K562 (cell line): ENCODE results near the gene EMILIN1. TPM values are rescaled to one million over a fixed set of nuclear protein-coding genes. Genes with fewer than 3 reads are reported as not detected.

ENCODE experiments used
- ATAC-seq: fragments of 200-7000 bp; cut with Tn5 transposase; 3 replicates; pipeline ENCODE4 v1.9.1; 2020; ENCODE audit warnings: moderate library complexity
- BruUV-seq: library from RNA; stranded (reverse); fragments of 400-500 nt; replicated peaks from 2 replicates; lab custom pipeline; 2021; lab: Mats Ljungman, UMichigan
- CTCF ChIA-PET: fragments of 300-600 bp; formaldehyde crosslinking; extraction: SDS; loops from one replicate; lab custom pipeline; 2021; ENCODE audit warnings: low intra/inter-chr PET ratio; lab: Yijun Ruan, JAX
- POLR2A ChIA-PET: fragments of 300-600, 350-650 bp; sonication (Branson Sonifier 250); formaldehyde crosslinking; extraction: SDS; loops from one replicate; lab custom pipeline; 2021; ENCODE audit warnings: antibody characterized with exemption, inconsistent platforms; lab: Yijun Ruan, JAX
- DNase-seq, 4 experiments: peaks; one replicate each; pipeline versions ENCODE4 v3.0.0 to v3.0.0-alpha.2; 2011 to 2018; ENCODE audit warnings: low spot score in 3 of 4, mixed read lengths in 3 of 4; ENCODE audit errors: extremely low read depth in 1 of 4
- FAIRE-seq: peaks from 2 replicates; lab custom pipeline; 2011; peaks lifted over from hg19 to GRCh38; lab: Jason Lieb, UNC
- H2AFZ ChIP-seq: 2 replicates; pipeline ENCODE4 v1.6.0; 2011; ENCODE audit warnings: low read depth, low read length, control low read depth, inconsistent platforms
- H3K27ac ChIP-seq: fragments of 200-600 bp; 3 replicates; pipeline ENCODE4 v1.8.0; 2011; ENCODE audit warnings: low read depth, mild to moderate bottlenecking, control low read depth, inconsistent platforms, low read length, moderate library complexity, mixed read lengths; ENCODE audit errors: extremely low read depth
- H3K27me3 ChIP-seq, 2 experiments: fragments of 300-600 bp in 1 of 2; 2 replicates in 1 of 2; 3 replicates in 1 of 2; pipeline versions ENCODE4 v1.6.0 to v1.8.0; 2011; ENCODE audit warnings: inconsistent platforms in 2 of 2, low read length in 2 of 2, mild to moderate bottlenecking in 1 of 2, mixed read lengths in 1 of 2, moderate library complexity in 1 of 2; ENCODE audit not compliant: control insufficient read depth in 2 of 2, insufficient read depth in 2 of 2
- H3K36me3 ChIP-seq: fragments of 300-600 bp; 3 replicates; pipeline ENCODE4 v1.8.0; 2011; ENCODE audit warnings: mild to moderate bottlenecking, low read length, inconsistent platforms; ENCODE audit not compliant: control insufficient read depth, insufficient read depth
- H3K4me1 ChIP-seq, 2 experiments: fragments of 200-600 bp in 1 of 2; replicated peaks in 1 of 2; 2 replicates in 1 of 2; 3 replicates in 1 of 2; pipeline versions ENCODE4 v1.5.1 to v1.8.0; 2011; ENCODE audit warnings: inconsistent platforms in 2 of 2, low read length in 2 of 2, mild to moderate bottlenecking in 1 of 2, mixed read lengths in 1 of 2, moderate library complexity in 1 of 2; ENCODE audit not compliant: control insufficient read depth in 2 of 2, insufficient read depth in 2 of 2
- H3K4me2 ChIP-seq: 2 replicates; pipeline ENCODE4 v1.6.1; 2011; ENCODE audit warnings: low read length, control low read depth, inconsistent platforms, mixed read lengths; ENCODE audit not compliant: insufficient read depth
- H3K4me3 ChIP-seq: fragments of 200-600 bp; sonication (generic), shearing (Covaris generic); 2 replicates; pipeline ENCODE4 v1.5.1; 2016; ENCODE audit warnings: control low read depth, inconsistent platforms
- H3K79me2 ChIP-seq: fragments of 200-600 bp; 3 replicates; pipeline ENCODE4 v1.8.0; 2011; ENCODE audit warnings: low read length, inconsistent platforms; ENCODE audit not compliant: control insufficient read depth, insufficient read depth
- H3K9ac ChIP-seq, 2 experiments: 2 replicates each; pipeline versions ENCODE4 v1.6.0 to v1.6.1; 2011; ENCODE audit warnings: low read depth in 2 of 2, low read length in 2 of 2, control low read depth in 1 of 2, inconsistent platforms in 1 of 2, mild to moderate bottlenecking in 1 of 2, mixed read lengths in 1 of 2; ENCODE audit not compliant: insufficient read depth in 1 of 2
- H3K9me1 ChIP-seq: one replicate; pipeline ENCODE4 v1.6.0; 2011; ENCODE audit warnings: inconsistent platforms, mild to moderate bottlenecking, low read length, moderate library complexity; ENCODE audit not compliant: control insufficient read depth, insufficient read depth
- H3K9me3 ChIP-seq: replicated peaks from 2 replicates; pipeline ENCODE4 v1.5.1; 2011; ENCODE audit warnings: low read depth, low read length, inconsistent platforms; ENCODE audit not compliant: control insufficient read depth, insufficient read depth
- H4K20me1 ChIP-seq: replicated peaks from 2 replicates; pipeline ENCODE4 v1.6.1; 2011; ENCODE audit warnings: low read length, inconsistent platforms, mixed read lengths; ENCODE audit not compliant: control insufficient read depth, insufficient read depth
- ARID1B ChIP-seq: fragments of 450-650 bp; IDR thresholded peaks from 2 replicates; pipeline ENCODE4 v1.6.1; 2016; ENCODE audit warnings: antibody characterized with exemption, mild to moderate bottlenecking, inconsistent platforms
- RREB1 ChIP-seq: fragments of 250-450 bp; sonication (Bioruptor Pico); IDR thresholded peaks from 2 replicates; pipeline ENCODE4 v1.4.0; 2020
- TFAP4 ChIP-seq: sonication (generic); formaldehyde crosslinking; IDR thresholded peaks from 2 replicates; pipeline ENCODE4 v1.8.0; 2022; ENCODE audit warnings: missing genetic modification reagents, mild to moderate bottlenecking, moderate library complexity, borderline replicate concordance
- WGBS: fragments of 100-300 bp; shearing (Covaris generic); methylation state at CpG from one replicate; pipeline ENCODE4 v1.1.6; 2016; ENCODE audit warnings: low coverage, mixed read lengths; ENCODE audit not compliant: insufficient coverage; ENCODE audit errors: missing lambda C conversion rate; 5-methylcytosine and 5-hydroxymethylcytosine counted together
- in situ Hi-C: fragments of 300-500 bp; cut with MboI; formaldehyde crosslinking; loops from 4 replicates; pipeline ENCODE4 v1.15.0; 2018; ENCODE audit warnings: inconsistent platforms, mixed read lengths
- intact Hi-C: fragments of 100-400 bp; cut with micrococcal nuclease; formaldehyde crosslinking; loops from 2 replicates; pipeline ENCODE4 v1.14.2; 2022
- polyA plus RNA-seq, 8 experiments: library from polyadenylated mRNA; depleted of rRNA in 4 of 8; stranded (reverse) in 5 of 8; unstranded in 3 of 8; fragments of >200 nt; fragmentation: Nextera tagmentation in 2 of 8; fragmentation: Illumina TruSeq in 1 of 8; extraction: Ambion mirVana in 2 of 8; extraction: Trizol in 1 of 8; gene quantifications; 2 replicates each; pipeline versions ENCODE4 v1.2.1 to v1.2.3, GENCODE V29; 2011 to 2014; ENCODE audit warnings: inconsistent platforms in 1 of 8, missing spikeins in 1 of 8
- total RNA-seq, 7 experiments: library from RNA; depleted of rRNA in 6 of 7; stranded (reverse); fragments of >200 nt in 6 of 7; fragmentation: Illumina TruSeq in 2 of 7; extraction: Trizol in 2 of 7; gene quantifications; 2 replicates each; pipeline versions ENCODE4 v1.2.1 to v1.2.3, GENCODE V29; 2011 to 2021; ENCODE audit warnings: low replicate concordance in 1 of 7
- TF ChIP-seq, protein P1 (sequence below): fragments of 200-800 bp; sonication (Bioruptor generic); IDR thresholded peaks from 2 replicates; pipeline ENCODE4 v1.6.1; 2017; ENCODE audit warnings: missing genetic modification characterization, missing compliant biosample characterization

The EMILIN1 gene
- total and polyA plus RNA-seq, 9 of the 15 experiments (the other 6 are each of a cell fraction or from before 2014, with no cell fraction given), result 0.04 to 2.7 (median 0.54) TPM; not detected in 2

DNA sequence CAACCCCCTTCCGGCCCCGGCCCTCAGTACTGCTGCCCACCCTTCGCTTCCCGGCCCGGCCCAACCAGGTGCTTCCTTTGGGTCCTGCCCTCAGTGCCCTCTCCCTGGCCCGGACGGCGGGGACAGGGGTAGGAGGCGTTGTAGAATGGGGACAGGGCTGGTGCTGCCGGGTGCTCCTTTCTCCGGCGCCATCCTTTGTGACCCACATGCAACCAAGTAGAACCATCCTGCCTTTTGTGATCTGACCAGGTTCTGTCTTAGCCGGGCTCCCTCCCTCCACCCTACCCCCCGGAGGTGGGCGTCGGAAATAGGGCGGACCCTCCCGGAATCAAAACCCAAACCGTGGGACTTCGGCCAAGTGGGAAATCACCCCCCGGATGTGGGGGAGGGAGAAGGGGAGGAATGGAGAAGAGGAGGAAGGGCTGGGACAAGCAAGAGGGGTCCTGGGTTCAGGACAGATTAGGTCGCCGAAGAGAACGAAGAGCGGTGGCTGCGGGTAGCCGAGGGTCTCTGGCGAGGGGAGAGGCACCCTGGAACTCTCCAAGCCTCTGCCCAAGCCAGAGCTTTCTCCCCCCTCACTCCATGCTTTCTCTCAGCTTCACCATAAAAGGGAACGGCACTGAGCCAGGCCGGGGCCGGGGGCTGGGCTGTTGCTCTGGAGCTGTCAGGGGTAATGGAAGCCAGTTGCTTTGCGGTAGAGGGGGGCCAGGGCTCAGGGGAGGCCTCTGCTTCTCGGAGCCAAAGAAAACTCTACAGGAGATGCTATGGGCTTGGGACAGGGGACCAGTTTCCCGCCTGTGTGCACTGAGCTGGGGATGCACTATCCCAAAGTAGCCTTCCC is 6.2 kb upstream of the EMILIN1 start:
- BruUV-seq, result no TSS peak
- H3K9me1 ChIP-seq, result no peaks in the 10 kb centered on the region
- peak overlapping the region; percentile 98 for H3K4me2 ChIP-seq
- POLR2A ChIA-PET, result interaction anchor here (0.6 to 2.9 kb wide), 18 partner anchors 9 to 369 kb away, joined by 3 to 32 read pairs (median 4); partner anchors contain the start of gene AGBL5
- ATAC-seq (peak; percentile 18), FAIRE-seq (no peak), DNase-seq (peak in 2 of 4 experiments; percentile 40 to 48)
- peaks cover 42 to 57% of the 10 kb centered on the region in 2 experiments for H3K4me1 ChIP-seq
- intact Hi-C loops, result no loop called here
- WGBS, result 6% methylated on average over 25 of the region's 34 CpGs
- peaks cover 35% of the 10 kb centered on the region; the same call in 2 of the 3 replicates for H3K36me3 ChIP-seq
- H3K9ac ChIP-seq, result peak overlapping the region; percentile 83 to 90
- CTCF ChIA-PET, result interaction anchor here (0.7 kb wide), 1 partner anchor 1489 kb away, joined by 3 read pairs; no protein-coding TSS in a partner anchor
- peaks cover 29% of the 10 kb centered on the region for H3K79me2 ChIP-seq
- in situ Hi-C loops, result no loop called here
- H3K27me3 ChIP-seq, result no peaks in the 10 kb centered on the region
- no peaks in the 10 kb centered on the region for H3K9me3 ChIP-seq
- no peaks in the 10 kb centered on the region for H4K20me1 ChIP-seq
- H3K4me3 ChIP-seq, result peak overlapping the region; percentile 82
- H3K27ac ChIP-seq, result peak overlapping the region; percentile 53; the same call in 1 of the 3 replicates
- H2AFZ ChIP-seq, result peak overlapping the region; percentile 80
- TF ChIP-seq, protein P1, sequence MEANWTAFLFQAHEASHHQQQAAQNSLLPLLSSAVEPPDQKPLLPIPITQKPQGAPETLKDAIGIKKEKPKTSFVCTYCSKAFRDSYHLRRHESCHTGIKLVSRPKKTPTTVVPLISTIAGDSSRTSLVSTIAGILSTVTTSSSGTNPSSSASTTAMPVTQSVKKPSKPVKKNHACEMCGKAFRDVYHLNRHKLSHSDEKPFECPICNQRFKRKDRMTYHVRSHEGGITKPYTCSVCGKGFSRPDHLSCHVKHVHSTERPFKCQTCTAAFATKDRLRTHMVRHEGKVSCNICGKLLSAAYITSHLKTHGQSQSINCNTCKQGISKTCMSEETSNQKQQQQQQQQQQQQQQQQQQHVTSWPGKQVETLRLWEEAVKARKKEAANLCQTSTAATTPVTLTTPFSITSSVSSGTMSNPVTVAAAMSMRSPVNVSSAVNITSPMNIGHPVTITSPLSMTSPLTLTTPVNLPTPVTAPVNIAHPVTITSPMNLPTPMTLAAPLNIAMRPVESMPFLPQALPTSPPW, result peak; percentile 48
- TF ChIP-seq RREB1 (CRISPR knock-in tag) (0 out of 2 replicates have a peak, but pooled peaks have one; percentile 61), ARID1B (peak; percentile 33; the same call in 1 of the 2 replicates), TFAP4 (CRISPR knock-in tag) (peak; percentile 39; the same call in 1 of the 2 replicates)
